Prostate gland (tissue), 2 donors: Measurements from ENCODE around the gene RRP1B.

Source experiments
- POLR2AphosphoS5 ChIP-seq: sonication (generic); formaldehyde crosslinking; IDR thresholded peaks from one replicate; pipeline ENCODE4 v1.6.1; 2017; ENCODE audit warnings: antibody characterized with exemption
- TF ChIP-seq, protein P1 (sequence below), 4 experiments: fragments of 200-600 bp in 2 of 4; fragments of 450-650 bp in 2 of 4; sonication (generic) in 2 of 4; IDR thresholded peaks; 1 replicate in 3 of 4; 2 replicates in 1 of 4; pipeline ENCODE4 v1.5.1; 2016 to 2019; ENCODE audit warnings: antibody characterized with exemption in 4 of 4, mild to moderate bottlenecking in 2 of 4, moderate library complexity in 2 of 4

- TF ChIP-seq POLR2AphosphoS5: no peak
- TF ChIP-seq, protein P1, sequence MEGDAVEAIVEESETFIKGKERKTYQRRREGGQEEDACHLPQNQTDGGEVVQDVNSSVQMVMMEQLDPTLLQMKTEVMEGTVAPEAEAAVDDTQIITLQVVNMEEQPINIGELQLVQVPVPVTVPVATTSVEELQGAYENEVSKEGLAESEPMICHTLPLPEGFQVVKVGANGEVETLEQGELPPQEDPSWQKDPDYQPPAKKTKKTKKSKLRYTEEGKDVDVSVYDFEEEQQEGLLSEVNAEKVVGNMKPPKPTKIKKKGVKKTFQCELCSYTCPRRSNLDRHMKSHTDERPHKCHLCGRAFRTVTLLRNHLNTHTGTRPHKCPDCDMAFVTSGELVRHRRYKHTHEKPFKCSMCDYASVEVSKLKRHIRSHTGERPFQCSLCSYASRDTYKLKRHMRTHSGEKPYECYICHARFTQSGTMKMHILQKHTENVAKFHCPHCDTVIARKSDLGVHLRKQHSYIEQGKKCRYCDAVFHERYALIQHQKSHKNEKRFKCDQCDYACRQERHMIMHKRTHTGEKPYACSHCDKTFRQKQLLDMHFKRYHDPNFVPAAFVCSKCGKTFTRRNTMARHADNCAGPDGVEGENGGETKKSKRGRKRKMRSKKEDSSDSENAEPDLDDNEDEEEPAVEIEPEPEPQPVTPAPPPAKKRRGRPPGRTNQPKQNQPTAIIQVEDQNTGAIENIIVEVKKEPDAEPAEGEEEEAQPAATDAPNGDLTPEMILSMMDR (IDR thresholded peaks at IDR 0.05): no peak
Measured at GRCh38 chr21:43634618-43635017, 24.7 kb upstream of the RRP1B start.
